ENCODE measurements around the gene SRGAP3.

DNA sequence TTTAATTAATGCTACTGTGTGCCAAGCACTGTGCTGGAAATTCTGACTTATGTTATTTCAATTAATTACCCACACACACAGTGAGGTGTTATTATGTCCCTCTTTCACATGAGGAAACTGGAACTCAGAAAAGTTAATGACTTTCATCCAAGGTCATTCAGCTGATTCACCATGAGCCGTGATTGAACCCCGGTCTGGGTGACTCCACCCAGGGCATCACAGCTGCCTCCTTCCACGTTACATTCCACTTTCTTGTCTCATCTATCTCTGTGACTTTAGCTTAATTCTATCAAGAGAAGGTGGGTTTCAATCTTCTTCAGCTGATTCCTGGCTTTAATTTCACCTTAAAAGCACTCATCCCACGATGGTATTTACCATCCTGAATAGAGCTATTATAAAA, 16.3 kb downstream of the SRGAP3 start:
- TF ChIP-seq EP300 (IDR thresholded peaks at IDR 0.05), result no peak
- TF ChIP-seq, protein P1, sequence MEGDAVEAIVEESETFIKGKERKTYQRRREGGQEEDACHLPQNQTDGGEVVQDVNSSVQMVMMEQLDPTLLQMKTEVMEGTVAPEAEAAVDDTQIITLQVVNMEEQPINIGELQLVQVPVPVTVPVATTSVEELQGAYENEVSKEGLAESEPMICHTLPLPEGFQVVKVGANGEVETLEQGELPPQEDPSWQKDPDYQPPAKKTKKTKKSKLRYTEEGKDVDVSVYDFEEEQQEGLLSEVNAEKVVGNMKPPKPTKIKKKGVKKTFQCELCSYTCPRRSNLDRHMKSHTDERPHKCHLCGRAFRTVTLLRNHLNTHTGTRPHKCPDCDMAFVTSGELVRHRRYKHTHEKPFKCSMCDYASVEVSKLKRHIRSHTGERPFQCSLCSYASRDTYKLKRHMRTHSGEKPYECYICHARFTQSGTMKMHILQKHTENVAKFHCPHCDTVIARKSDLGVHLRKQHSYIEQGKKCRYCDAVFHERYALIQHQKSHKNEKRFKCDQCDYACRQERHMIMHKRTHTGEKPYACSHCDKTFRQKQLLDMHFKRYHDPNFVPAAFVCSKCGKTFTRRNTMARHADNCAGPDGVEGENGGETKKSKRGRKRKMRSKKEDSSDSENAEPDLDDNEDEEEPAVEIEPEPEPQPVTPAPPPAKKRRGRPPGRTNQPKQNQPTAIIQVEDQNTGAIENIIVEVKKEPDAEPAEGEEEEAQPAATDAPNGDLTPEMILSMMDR (IDR thresholded peaks at IDR 0.05), result no peak
- TF ChIP-seq POLR2A (IDR thresholded peaks at IDR 0.05), result no peak
